GM15510 (cell line): ENCODE data around the gene CIPC.

Experiments
- POLR2A ChIP-seq: IDR thresholded peaks from 3 replicates; pipeline ENCODE4 v1.6.1; 2011; ENCODE audit warnings: borderline replicate concordance; ENCODE audit not compliant: insufficient read length; ENCODE audit errors: extremely low read depth

CIPC gene

GRCh38 chr14:77158882-77159255, 60.8 kb downstream of the CIPC start:
- no peak for TF ChIP-seq POLR2A

GRCh38 chr14:77161011-77161410, 63.0 kb downstream of the CIPC start:
- TF ChIP-seq POLR2A = no peak
